ENCODE data around the gene AIP. TPM values are rescaled to one million over a fixed set of nuclear protein-coding genes. Genes with fewer than 3 reads are reported as not detected.

Gene AIP
- total and polyA plus RNA-seq, 9 of the 15 experiments (the other 6 are each of a cell fraction or from before 2014, with no cell fraction given): 5.2 to 92.5 (median 52.7) TPM

- H3K27ac ChIP-seq (ENCODE audit: extremely low read depth, low read depth, low read length): no peak overlapping the region
- H3K4me3 ChIP-seq: no peak overlapping the region
- in situ Hi-C loops (cut with MboI) (no loop called here), intact Hi-C loops (cut with micrococcal nuclease) (no loop called here)
- CTCF ChIA-PET (ENCODE audit: low intra/inter-chr PET ratio): no interaction called here
- FAIRE-seq: no peak
- no peak overlapping the region for H2AFZ ChIP-seq (ENCODE audit: low read depth, low read length)
- H3K79me2 ChIP-seq (ENCODE audit: control insufficient read depth, insufficient read depth, low read length): no peaks in the 10 kb centered on the region
- no peak for DNase-seq (ENCODE audit: extremely low read depth in 1 of 4, low spot score in 3 of 4)
- ATAC-seq: no peak
- 0 out of 4 replicates have a peak overlapping the region, but pooled peaks of 1 of the 2 experiments have one; percentile 33 for H3K9ac ChIP-seq (ENCODE audit: insufficient read depth in 1 of 2, low read depth in 2 of 2, low read length in 2 of 2)
- no peaks in the 10 kb centered on the region for H4K20me1 ChIP-seq (replicated peaks; ENCODE audit: control insufficient read depth, insufficient read depth, low read length)
- POLR2A ChIA-PET: interaction anchor here (1.4 kb wide), 1 partner anchor 10 kb away, joined by 7 read pairs; no protein-coding TSS in a partner anchor
- BruUV-seq (replicated peaks): no TSS peak
- H3K9me3 ChIP-seq (replicated peaks; ENCODE audit: control insufficient read depth, insufficient read depth, low read depth, low read length): no peaks in the 10 kb centered on the region
- H3K27me3 ChIP-seq (ENCODE audit: control insufficient read depth in 2 of 2, insufficient read depth in 2 of 2, low read length in 2 of 2): no peaks in the 10 kb centered on the region
- no peaks in the 10 kb centered on the region for H3K9me1 ChIP-seq (ENCODE audit: control insufficient read depth, insufficient read depth, low read length)
- no peak overlapping the region for H3K4me2 ChIP-seq (ENCODE audit: insufficient read depth, low read length)
- TF ChIP-seq HINFP (tag; conservative IDR thresholded peaks at IDR 0.05; ENCODE audit: low read depth) (no peak), CHD4 (IDR thresholded peaks at IDR 0.05; ENCODE audit: insufficient read depth, insufficient replicate concordance, low read depth, low read length, poor library complexity, severe bottlenecking) (no peak), KAT2B (IDR thresholded peaks at IDR 0.05; ENCODE audit: low read depth, low read length) (no peak), MTA3 (IDR thresholded peaks at IDR 0.05; ENCODE audit: borderline replicate concordance) (no peak), FOXM1 (IDR thresholded peaks at IDR 0.05; ENCODE audit: low read depth) (no peak), FOXM1 (CRISPR knock-in tag; IDR thresholded peaks at IDR 0.05; ENCODE audit: low read depth) (no peak), ZNF785 (CRISPR knock-in tag; IDR thresholded peaks at IDR 0.05) (no peak), ZNF384 (IDR thresholded peaks at IDR 0.05; ENCODE audit: low read depth, low read length) (no peak)
- WGBS (ENCODE audit: insufficient coverage, low coverage, missing lambda C conversion rate): 52% methylated on average over 9 of the region's 12 CpGs
- H3K4me1 ChIP-seq (replicated peaks in 1 of 2; ENCODE audit: control insufficient read depth in 2 of 2, insufficient read depth in 2 of 2, low read length in 2 of 2): peaks cover 0 to 35% of the 10 kb centered on the region in 2 experiments; a peak in 2 of 5 replicates
- no peaks in the 10 kb centered on the region for H3K36me3 ChIP-seq (ENCODE audit: control insufficient read depth, insufficient read depth, low read length)
These were observed 25.4 kb upstream of the AIP start for GRCh38 chr11:67457453-67457852.

All from K562 (cell line).